ENCODE measurements around the gene CMTM1. TPM values are rescaled to one million over a fixed set of nuclear protein-coding genes. Genes with fewer than 3 reads are reported as not detected.

CMTM1 gene
- total RNA-seq, 1 donor from 2014 or later: 1.0 TPM

DNA sequence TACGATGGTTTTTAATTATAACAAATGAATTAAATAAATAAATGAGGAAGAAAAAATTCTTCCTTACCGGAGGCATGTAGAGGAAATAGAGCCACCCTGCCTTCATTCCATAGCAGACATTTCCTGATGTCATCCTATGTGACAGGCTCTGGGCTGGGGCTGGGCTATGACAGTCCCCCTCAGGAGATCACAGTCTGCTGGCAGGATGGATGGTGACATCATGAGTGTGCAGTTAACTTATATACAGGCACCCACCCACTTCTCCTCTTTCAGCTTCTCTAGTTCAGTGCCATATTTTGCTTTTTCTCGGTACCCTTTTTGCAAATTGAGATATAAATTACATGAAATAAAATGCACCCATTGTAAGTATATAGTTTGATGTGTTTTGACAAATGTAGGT is 31.9 kb downstream of the CMTM1 start:
- Histone ChIP-seq H3K4me1 (no peaks in the 10 kb centered on the region), H3K27me3 (ENCODE audit: low read depth) (no peaks in the 10 kb centered on the region), H3K4me3 (no peak overlapping the region), H3K9me3 (replicated peaks) (no peaks in the 10 kb centered on the region), H3K36me3 (no peaks in the 10 kb centered on the region), H3K27ac (replicated peaks) (no peak overlapping the region)
- no peak for DNase-seq
- intact Hi-C loops (cut with micrococcal nuclease): no loop called here
- TF ChIP-seq, protein P1, sequence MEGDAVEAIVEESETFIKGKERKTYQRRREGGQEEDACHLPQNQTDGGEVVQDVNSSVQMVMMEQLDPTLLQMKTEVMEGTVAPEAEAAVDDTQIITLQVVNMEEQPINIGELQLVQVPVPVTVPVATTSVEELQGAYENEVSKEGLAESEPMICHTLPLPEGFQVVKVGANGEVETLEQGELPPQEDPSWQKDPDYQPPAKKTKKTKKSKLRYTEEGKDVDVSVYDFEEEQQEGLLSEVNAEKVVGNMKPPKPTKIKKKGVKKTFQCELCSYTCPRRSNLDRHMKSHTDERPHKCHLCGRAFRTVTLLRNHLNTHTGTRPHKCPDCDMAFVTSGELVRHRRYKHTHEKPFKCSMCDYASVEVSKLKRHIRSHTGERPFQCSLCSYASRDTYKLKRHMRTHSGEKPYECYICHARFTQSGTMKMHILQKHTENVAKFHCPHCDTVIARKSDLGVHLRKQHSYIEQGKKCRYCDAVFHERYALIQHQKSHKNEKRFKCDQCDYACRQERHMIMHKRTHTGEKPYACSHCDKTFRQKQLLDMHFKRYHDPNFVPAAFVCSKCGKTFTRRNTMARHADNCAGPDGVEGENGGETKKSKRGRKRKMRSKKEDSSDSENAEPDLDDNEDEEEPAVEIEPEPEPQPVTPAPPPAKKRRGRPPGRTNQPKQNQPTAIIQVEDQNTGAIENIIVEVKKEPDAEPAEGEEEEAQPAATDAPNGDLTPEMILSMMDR (IDR thresholded peaks at IDR 0.05; ENCODE audit: borderline replicate concordance): no peak

DNA sequence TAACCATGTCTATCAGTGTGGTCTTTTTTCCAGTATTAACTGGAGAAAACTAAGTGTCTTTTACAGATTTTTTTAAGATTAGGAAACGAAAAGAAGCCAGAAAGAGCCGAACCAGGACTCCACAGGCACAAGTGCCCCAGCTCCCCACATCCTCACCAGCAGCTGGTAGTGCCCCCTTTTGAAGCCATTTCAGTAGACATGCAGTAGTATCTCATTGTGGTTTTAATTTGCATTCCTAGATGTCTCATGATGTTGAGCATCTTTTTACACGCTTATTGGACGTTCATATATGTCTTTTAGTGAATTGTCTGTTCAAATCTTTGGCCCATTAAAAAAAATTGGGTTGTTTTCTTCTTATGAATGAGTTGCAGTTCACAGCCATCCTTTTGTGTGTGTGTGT is 33.5 kb downstream of the CMTM1 start:
- Histone ChIP-seq H3K4me3 (no peak overlapping the region), H3K27ac (replicated peaks) (no peak overlapping the region), H3K4me1 (peaks cover 14% of the 10 kb centered on the region), H3K27me3 (ENCODE audit: low read depth) (no peaks in the 10 kb centered on the region), H3K9me3 (replicated peaks) (no peaks in the 10 kb centered on the region), H3K36me3 (no peaks in the 10 kb centered on the region)
- intact Hi-C loops (cut with micrococcal nuclease): loop anchor here (10.0 kb wide), 1 partner anchor 45 kb away; the partner anchor contains the start of genes CKLF and TK2
- TF ChIP-seq, protein P1 (IDR thresholded peaks at IDR 0.05; ENCODE audit: borderline replicate concordance): no peak
- no peak for DNase-seq

DNA sequence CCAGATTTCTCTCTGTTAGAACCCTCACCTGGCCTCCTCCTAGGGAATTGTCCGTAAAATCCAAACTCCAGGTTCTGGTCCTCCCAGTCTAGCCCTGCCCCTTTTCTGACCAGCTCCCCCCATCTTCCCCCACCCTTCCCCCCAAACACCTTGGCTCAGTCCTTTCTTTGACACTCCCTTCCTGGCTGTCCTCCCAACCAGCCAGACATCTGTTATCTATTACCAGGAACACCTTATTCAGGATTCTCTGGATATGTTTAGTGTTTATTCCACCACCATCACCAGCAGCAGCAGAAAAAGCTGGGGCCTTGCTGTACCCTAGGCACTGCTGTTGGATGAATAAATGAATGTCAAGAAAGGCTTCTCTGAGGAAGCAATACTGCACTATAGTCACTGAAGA is 34.2 kb downstream of the CMTM1 start:
- no peaks in the 10 kb centered on the region for H3K36me3 ChIP-seq
- intact Hi-C loops (cut with micrococcal nuclease): loop anchor here (10.0 kb wide), 1 partner anchor 46 kb away; the partner anchor contains the start of genes CKLF and TK2

DNA sequence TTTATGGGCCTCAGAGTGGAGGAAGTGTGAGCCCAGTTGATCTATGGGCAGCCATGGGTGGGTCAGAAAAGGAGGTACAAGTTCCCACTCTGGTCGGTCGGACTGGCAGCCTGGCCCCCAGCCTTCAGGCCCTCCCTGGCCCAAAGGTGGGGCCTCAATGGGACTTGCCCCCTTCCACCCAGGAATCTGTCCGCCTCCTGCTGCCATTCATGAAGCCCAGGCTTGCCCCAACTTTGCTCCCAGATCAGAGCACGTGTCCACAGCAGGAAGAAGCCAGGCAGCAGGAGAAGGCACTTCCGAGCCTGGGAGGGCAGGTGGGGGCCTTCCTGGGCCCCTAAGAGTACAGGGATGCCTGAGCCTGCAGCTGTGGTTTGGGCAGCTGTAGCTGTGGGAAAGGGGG is 35.2 kb downstream of the CMTM1 start:
- DNase-seq: no peak
- no peak overlapping the region for H3K27ac ChIP-seq (replicated peaks)
- no peaks in the 10 kb centered on the region for H3K27me3 ChIP-seq (ENCODE audit: low read depth)
- TF ChIP-seq, protein P1 (IDR thresholded peaks at IDR 0.05; ENCODE audit: borderline replicate concordance): no peak
- no peak overlapping the region for H3K4me3 ChIP-seq
- H3K4me1 ChIP-seq: peaks cover 31% of the 10 kb centered on the region
- no peaks in the 10 kb centered on the region for H3K9me3 ChIP-seq (replicated peaks)
- intact Hi-C loops (cut with micrococcal nuclease): loop anchor here (10.0 kb wide), 1 partner anchor 47 kb away; the partner anchor contains the start of genes CKLF and TK2
- no peaks in the 10 kb centered on the region for H3K36me3 ChIP-seq

More for the DNA sequence above, 34.2 kb downstream of the CMTM1 start:
- H3K4me3 ChIP-seq: no peak overlapping the region
- H3K9me3 ChIP-seq (replicated peaks): no peaks in the 10 kb centered on the region
- TF ChIP-seq, protein P1 (IDR thresholded peaks at IDR 0.05; ENCODE audit: borderline replicate concordance): no peak
- DNase-seq: no peak
- no peaks in the 10 kb centered on the region for H3K27me3 ChIP-seq (ENCODE audit: low read depth)
- H3K4me1 ChIP-seq: peaks cover 21% of the 10 kb centered on the region
- no peak overlapping the region for H3K27ac ChIP-seq (replicated peaks)

DNA sequence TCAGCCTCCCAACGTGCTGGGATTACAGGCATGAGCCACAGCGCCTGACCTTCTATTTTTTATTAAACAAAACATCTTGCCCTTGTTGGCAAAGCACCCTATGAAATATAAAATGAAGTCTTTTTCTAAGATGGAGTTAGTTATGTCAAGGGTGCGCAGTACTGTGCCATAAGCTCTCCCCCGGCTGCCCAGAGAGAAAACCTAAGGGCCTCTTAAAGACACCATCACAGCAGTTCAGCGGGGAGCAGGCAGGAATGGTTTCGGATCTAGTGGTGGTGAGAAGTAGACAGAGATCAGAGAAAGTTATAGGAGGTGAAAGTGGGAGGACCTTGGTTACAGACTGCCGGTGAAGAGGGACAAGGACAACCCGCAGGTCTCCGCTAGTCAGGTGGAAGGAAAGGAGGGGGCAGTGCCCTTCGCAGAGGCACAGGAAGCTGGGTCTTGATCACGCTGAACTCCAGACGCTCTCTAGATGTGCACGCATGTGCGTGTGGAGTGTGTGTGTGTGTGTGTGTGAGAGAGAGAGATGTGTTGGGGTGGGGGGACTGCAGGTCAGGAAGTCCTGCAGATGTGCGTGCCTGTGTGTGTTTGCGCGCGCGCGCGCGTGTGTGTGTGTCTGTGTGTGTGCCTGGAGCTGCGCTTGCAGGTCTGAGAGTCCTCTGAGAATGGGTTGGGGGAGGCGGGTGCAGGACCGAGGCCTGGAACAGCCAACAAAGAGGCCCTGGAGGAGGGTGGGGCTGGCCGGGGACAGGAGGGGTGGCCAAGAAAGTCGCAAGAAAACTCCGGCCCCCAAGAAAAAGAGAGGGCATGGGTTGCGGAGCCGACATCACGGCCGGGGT is 37.5 kb downstream of the CMTM1 start:
- peaks cover 45% of the 10 kb centered on the region for H3K4me1 ChIP-seq
- H3K27ac ChIP-seq (replicated peaks): peak overlapping the region; percentile 97
- no peaks in the 10 kb centered on the region for H3K9me3 ChIP-seq (replicated peaks)
- H3K36me3 ChIP-seq: no peaks in the 10 kb centered on the region
- intact Hi-C loops (cut with micrococcal nuclease): loop anchor here (10.0 kb wide), 1 partner anchor 49 kb away; the partner anchor contains the start of genes CKLF and TK2
- TF ChIP-seq, protein P1 (IDR thresholded peaks at IDR 0.05; ENCODE audit: borderline replicate concordance): no peak
- DNase-seq: peak; percentile 64
- peak overlapping the region; percentile 88 for H3K4me3 ChIP-seq
- no peaks in the 10 kb centered on the region for H3K27me3 ChIP-seq (ENCODE audit: low read depth)
